GM12878 (cell line): Measurements from ENCODE around the gene FRYL.

Experiments
- CTCF ChIP-seq, 3 experiments: IDR thresholded peaks in 2 of 3; conservative IDR thresholded peaks in 1 of 3; 2 replicates each; pipeline ENCODE4 v1.5.1; 2011; ENCODE audit warnings: low read depth in 3 of 3, low read length in 3 of 3, mild to moderate bottlenecking in 3 of 3, control low read depth in 2 of 3, moderate library complexity in 2 of 3, inconsistent platforms in 1 of 3, mixed read lengths in 1 of 3; ENCODE audit not compliant: control insufficient read depth in 2 of 3, insufficient read depth in 1 of 3; ENCODE audit errors: extremely low read depth in 1 of 3
- MAX ChIP-seq: IDR thresholded peaks from 2 replicates; pipeline ENCODE4 v1.6.1; 2012; ENCODE audit warnings: low read depth, low read length, improper control_type of control experiment
- MXI1 ChIP-seq: fragments of 150-350 bp; IDR thresholded peaks from 2 replicates; pipeline ENCODE4 v1.6.1; 2011; ENCODE audit warnings: low read depth, mild to moderate bottlenecking, inconsistent platforms, low read length, improper control_type of control experiment
- NFYB ChIP-seq: IDR thresholded peaks from 2 replicates; pipeline ENCODE4 v1.6.1; 2011; ENCODE audit warnings: low read depth, mild to moderate bottlenecking, low read length, improper control_type of control experiment, moderate library complexity; ENCODE audit not compliant: insufficient read depth
- NR2C2 ChIP-seq: IDR thresholded peaks from 2 replicates; pipeline ENCODE4 v1.6.1; 2011; ENCODE audit warnings: borderline replicate concordance, low read depth; ENCODE audit not compliant: control insufficient read depth, insufficient read length
- POLR2A ChIP-seq: IDR thresholded peaks from 2 replicates; pipeline ENCODE4 v1.6.1; 2011; ENCODE audit warnings: low read depth, mild to moderate bottlenecking, low read length
- RAD51 ChIP-seq: fragments of 450-650 bp; IDR thresholded peaks from 2 replicates; pipeline ENCODE4 v1.6.1; 2016; ENCODE audit warnings: moderate library complexity, mild to moderate bottlenecking, inconsistent platforms
- REST ChIP-seq: IDR thresholded peaks from 2 replicates; pipeline ENCODE4 v1.6.1; 2012; ENCODE audit warnings: mild to moderate bottlenecking, low read depth, low read length
- TBL1XR1 ChIP-seq: IDR thresholded peaks from 2 replicates; pipeline ENCODE4 v1.6.1; 2012; ENCODE audit warnings: low read depth, low read length, improper control_type of control experiment
- ZBED1 ChIP-seq: IDR thresholded peaks from 2 replicates; pipeline ENCODE4 v1.6.1; 2016; ENCODE audit warnings: borderline replicate concordance

GRCh38 chr4:48470137-48470536 is 309.9 kb downstream of the FRYL start:
- TF ChIP-seq POLR2A (no peak), MAX (no peak), REST (no peak), CTCF (IDR thresholded peaks at IDR 0.05 in 2 of 3, conservative IDR thresholded peaks at IDR 0.05 in 1 of 3; ENCODE audit: control insufficient read depth in 2 of 3, extremely low read depth in 1 of 3, insufficient read depth in 1 of 3, low read depth in 3 of 3, low read length in 3 of 3) (no peak), NR2C2 (no peak), TBL1XR1 (no peak), NFYB (no peak), MXI1 (no peak), ZBED1 (no peak), RAD51 (no peak)
